Heart left ventricle (tissue), 13 donors: Measurements from ENCODE around the gene OLFM3.

Experiments used
- POLR2A ChIP-seq, 2 donors: fragments of 450-650 bp; IDR thresholded peaks; one replicate each; pipeline ENCODE4 v1.6.1; 2017; ENCODE audit warnings: antibody characterized with exemption in 2 of 2, mild to moderate bottlenecking in 2 of 2, moderate library complexity in 2 of 2
- TF ChIP-seq, protein P1 (sequence below), 12 donors: fragments of 200-600 bp; sonication (generic) in 4 of 12; IDR thresholded peaks; one replicate each; pipeline versions ENCODE4 v1.5.0 to v1.8.0; 2018 to 2022; ENCODE audit warnings: antibody characterized with exemption in 12 of 12, mild to moderate bottlenecking in 5 of 12
- donor health status: ischemic (EF 13 %, LVEDD 7.1; RV severe dilation, severe dysfunction).
- donor health status: DM: no; HTN: yes; CAD: no.
- donor health status: DM: no; HTN: no; CAD: no.
- donor health status: ischemic (EF 25% LVEDD 6.9; RV normal size, moderate dysfunction).
- donor health status: ischemic (EF 25% LVEDD 5.7; RV mildly dilated, moderate dysfunction).
- donor health status: ischemic (EF 35%, LVEDD 5.7; RV mildly dilated, moderate dysfunction).
- donor health status: nonischemic (EF 11% LVEDD 7.7; RV severe dilation, severe dysfunction).
- donor health status: DM: yes; HTN: yes; CAD: no.
- donor health status: PGD.
- donor health status: ischemic (EF 29% LVEDD 5.4; RV normal size, mild dysfunction).
- donor health status: nonischemic (EF 23%, LVEDD 6.1; RV moderate dilation, normal function).

DNA sequence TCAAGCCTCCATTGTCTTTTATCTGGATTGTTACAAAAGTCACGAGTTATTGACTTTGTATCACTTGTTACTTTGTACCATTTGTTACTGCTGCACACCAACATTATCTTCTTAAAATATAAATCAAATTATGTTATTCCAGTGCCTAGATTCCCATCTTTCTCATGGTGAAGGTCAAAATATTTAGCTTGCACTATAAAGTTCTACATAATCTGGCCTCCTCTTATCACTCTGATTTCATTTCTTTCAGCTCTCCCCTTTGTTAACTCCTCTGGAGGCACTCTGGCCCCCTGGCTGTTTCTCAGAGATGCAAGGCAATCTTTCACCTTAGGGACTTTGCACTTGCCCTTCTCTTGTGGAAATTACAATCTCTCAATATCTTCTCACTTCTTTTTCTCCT, 143.8 kb downstream of the OLFM3 start:
- TF ChIP-seq POLR2A (IDR thresholded peaks at IDR 0.05): no peak
- TF ChIP-seq, protein P1, sequence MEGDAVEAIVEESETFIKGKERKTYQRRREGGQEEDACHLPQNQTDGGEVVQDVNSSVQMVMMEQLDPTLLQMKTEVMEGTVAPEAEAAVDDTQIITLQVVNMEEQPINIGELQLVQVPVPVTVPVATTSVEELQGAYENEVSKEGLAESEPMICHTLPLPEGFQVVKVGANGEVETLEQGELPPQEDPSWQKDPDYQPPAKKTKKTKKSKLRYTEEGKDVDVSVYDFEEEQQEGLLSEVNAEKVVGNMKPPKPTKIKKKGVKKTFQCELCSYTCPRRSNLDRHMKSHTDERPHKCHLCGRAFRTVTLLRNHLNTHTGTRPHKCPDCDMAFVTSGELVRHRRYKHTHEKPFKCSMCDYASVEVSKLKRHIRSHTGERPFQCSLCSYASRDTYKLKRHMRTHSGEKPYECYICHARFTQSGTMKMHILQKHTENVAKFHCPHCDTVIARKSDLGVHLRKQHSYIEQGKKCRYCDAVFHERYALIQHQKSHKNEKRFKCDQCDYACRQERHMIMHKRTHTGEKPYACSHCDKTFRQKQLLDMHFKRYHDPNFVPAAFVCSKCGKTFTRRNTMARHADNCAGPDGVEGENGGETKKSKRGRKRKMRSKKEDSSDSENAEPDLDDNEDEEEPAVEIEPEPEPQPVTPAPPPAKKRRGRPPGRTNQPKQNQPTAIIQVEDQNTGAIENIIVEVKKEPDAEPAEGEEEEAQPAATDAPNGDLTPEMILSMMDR (IDR thresholded peaks at IDR 0.05): no peak
